ENCODE measurements around the gene BMP7.

Gene BMP7

DNA sequence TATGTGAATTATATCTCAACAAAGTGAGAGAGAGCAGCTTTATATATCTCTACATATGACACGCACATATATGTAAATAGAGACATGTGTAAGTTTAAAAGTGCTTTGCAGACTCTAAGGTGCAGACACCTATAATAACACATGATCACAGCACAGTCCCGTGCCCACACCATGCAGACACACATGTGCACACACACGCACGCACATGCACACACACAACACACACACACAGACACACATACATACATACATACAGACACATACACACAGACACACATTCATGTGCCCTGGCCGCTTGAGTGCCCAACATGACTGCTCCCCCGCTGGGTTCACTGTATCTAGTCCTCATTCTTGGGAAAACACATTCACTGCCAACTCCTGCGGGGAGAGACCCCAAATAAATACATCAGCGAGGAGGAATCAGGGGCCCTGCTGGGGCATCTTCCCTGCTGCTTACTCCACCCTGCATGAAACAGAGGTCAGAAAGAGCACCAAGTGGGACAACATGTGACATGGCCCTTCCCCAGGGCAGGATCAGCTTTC is 121.3 kb downstream of the BMP7 start:
- no peak overlapping the region for H3K4me3 ChIP-seq (ENCODE audit: low read length in 2 of 2)
- H3K9ac ChIP-seq (ENCODE audit: low read length in 2 of 2): no peak overlapping the region
- no peaks in the 10 kb centered on the region for H3K36me3 ChIP-seq (ENCODE audit: control insufficient read depth in 2 of 2, insufficient read depth in 2 of 2, low read length in 2 of 2)
- no peak overlapping the region for H3K27ac ChIP-seq (ENCODE audit: low read length)
- no peaks in the 10 kb centered on the region for H3K9me3 ChIP-seq (ENCODE audit: control insufficient read depth in 2 of 2, low read length in 2 of 2)
- no peaks in the 10 kb centered on the region for H3K4me1 ChIP-seq (ENCODE audit: control insufficient read depth, insufficient read depth, low read length)
- peaks cover 8 to 14% of the 10 kb centered on the region in 2 donors for H3K27me3 ChIP-seq (ENCODE audit: control insufficient read depth in 1 of 2, insufficient read depth in 2 of 2, low read length in 2 of 2)

DNA sequence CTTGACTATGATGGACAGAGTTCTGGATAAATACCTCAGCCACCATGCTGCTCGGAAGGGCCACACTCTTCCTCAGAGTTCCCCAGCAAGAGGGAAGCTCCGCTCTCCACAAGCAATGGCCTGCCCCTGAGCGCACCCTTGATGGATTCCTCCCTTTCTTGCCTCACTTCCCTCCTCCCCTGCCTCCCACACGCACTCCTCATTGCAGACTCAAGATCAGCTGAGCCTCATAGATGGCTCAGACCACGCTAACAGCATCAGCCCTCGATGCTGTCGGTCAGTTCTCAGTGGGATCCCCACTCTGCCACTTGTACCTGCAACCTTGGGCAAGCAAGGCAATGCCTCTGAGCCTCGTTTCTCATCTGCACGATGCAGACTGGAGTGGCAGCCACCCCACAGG is 123.3 kb downstream of the BMP7 start:
- no peaks in the 10 kb centered on the region for H3K9me3 ChIP-seq (ENCODE audit: control insufficient read depth in 2 of 2, low read length in 2 of 2)
- no peak overlapping the region for H3K4me3 ChIP-seq (ENCODE audit: low read length in 2 of 2)
- no peaks in the 10 kb centered on the region for H3K4me1 ChIP-seq (ENCODE audit: control insufficient read depth, insufficient read depth, low read length)
- H3K27me3 ChIP-seq (ENCODE audit: control insufficient read depth in 1 of 2, insufficient read depth in 2 of 2, low read length in 2 of 2): peaks cover 8 to 12% of the 10 kb centered on the region in 2 donors
- no peaks in the 10 kb centered on the region for H3K36me3 ChIP-seq (ENCODE audit: control insufficient read depth in 2 of 2, insufficient read depth in 2 of 2, low read length in 2 of 2)
- no peak overlapping the region for H3K9ac ChIP-seq (ENCODE audit: low read length in 2 of 2)
- no peak overlapping the region for H3K27ac ChIP-seq (ENCODE audit: low read length)

DNA sequence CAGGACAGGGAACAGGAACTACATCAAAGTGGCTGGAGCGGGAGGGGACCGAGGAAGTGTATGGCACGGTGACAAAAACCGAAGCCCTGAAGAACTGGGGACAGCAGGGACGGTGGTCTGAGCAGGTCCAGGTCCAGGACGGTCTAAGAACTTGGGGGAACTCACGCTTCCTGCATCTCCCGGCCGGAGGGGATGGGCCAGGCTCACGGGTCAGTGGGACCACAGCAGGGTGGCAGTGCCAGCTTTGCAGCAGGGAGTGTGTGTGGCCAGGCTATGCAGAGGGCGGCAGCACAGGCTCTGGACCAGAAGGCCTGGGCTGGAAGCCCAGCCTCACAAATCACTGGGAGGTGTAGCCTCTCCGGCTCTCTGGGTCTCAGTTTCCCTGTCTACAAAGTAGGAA is 123.8 kb downstream of the BMP7 start:
- Histone ChIP-seq H3K9me3 (ENCODE audit: control insufficient read depth in 2 of 2, low read length in 2 of 2) (no peaks in the 10 kb centered on the region), H3K9ac (ENCODE audit: low read length in 2 of 2) (no peak overlapping the region), H3K4me3 (ENCODE audit: low read length in 2 of 2) (no peak overlapping the region), H3K27me3 (ENCODE audit: control insufficient read depth in 1 of 2, insufficient read depth in 2 of 2, low read length in 2 of 2) (peaks cover 7 to 8% of the 10 kb centered on the region in 2 donors), H3K4me1 (ENCODE audit: control insufficient read depth, insufficient read depth, low read length) (no peaks in the 10 kb centered on the region), H3K27ac (ENCODE audit: low read length) (no peak overlapping the region), H3K36me3 (ENCODE audit: control insufficient read depth in 2 of 2, insufficient read depth in 2 of 2, low read length in 2 of 2) (no peaks in the 10 kb centered on the region)

DNA sequence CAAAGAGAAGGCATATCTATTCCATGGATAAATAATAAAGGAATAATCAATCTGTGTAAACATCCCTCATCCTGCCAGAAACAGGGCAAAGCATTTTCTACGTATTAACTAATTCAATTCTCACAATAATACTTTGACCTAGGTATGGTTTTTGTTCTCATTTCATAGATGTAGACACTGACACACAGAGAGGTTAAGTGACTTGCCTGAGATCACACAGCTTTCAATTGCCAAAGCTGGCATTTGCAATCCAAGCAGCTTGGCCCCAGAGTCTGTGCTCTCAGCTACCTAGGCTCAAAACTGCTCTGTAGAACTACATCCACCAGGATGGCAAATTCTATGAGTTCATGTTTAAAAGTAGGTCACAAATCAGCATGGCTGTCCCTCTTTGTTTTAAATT is 124.9 kb downstream of the BMP7 start:
- H3K36me3 ChIP-seq (ENCODE audit: control insufficient read depth in 2 of 2, insufficient read depth in 2 of 2, low read length in 2 of 2): no peaks in the 10 kb centered on the region
- H3K4me3 ChIP-seq (ENCODE audit: low read length in 2 of 2): no peak overlapping the region
- no peak overlapping the region for H3K27ac ChIP-seq (ENCODE audit: low read length)
- peaks cover 0 to 8% of the 10 kb centered on the region in 2 donors for H3K27me3 ChIP-seq (ENCODE audit: control insufficient read depth in 1 of 2, insufficient read depth in 2 of 2, low read length in 2 of 2)
- no peaks in the 10 kb centered on the region for H3K4me1 ChIP-seq (ENCODE audit: control insufficient read depth, insufficient read depth, low read length)
- no peak overlapping the region for H3K9ac ChIP-seq (ENCODE audit: low read length in 2 of 2)
- H3K9me3 ChIP-seq (ENCODE audit: control insufficient read depth in 2 of 2, low read length in 2 of 2): no peaks in the 10 kb centered on the region

DNA sequence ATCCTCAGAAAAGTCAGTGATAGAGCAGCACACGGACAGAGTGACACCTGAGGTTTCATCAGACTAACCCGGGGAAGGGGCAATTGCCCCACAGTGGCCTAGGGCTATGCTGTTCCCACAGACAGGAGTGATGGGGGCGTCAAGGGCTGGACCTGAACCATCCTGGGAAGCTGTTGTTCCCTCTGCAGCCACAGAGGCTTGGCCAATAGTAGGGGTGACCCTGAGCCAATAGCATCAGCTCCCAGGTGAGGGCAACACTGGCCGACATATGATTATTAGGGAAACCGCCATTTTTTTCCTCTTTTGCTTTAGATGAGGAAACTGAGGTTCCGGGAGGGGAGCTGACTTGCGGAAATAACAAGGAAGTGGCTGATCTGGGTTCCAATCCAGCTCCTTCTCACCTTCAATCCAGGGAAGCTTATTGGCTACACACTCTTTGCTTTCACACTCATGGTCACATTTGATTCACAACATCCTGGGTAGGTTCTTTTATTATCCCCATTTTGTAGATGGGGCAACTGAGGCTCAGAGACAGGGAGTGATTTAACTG is 126.0 kb downstream of the BMP7 start:
- Histone ChIP-seq H3K4me3 (ENCODE audit: low read length in 2 of 2) (no peak overlapping the region), H3K27me3 (ENCODE audit: control insufficient read depth in 1 of 2, insufficient read depth in 2 of 2, low read length in 2 of 2) (peaks cover 0 to 11% of the 10 kb centered on the region in 2 donors), H3K27ac (ENCODE audit: low read length) (no peak overlapping the region), H3K4me1 (ENCODE audit: control insufficient read depth, insufficient read depth, low read length) (no peaks in the 10 kb centered on the region), H3K36me3 (ENCODE audit: control insufficient read depth in 2 of 2, insufficient read depth in 2 of 2, low read length in 2 of 2) (no peaks in the 10 kb centered on the region), H3K9ac (ENCODE audit: low read length in 2 of 2) (no peak overlapping the region), H3K9me3 (ENCODE audit: control insufficient read depth in 2 of 2, low read length in 2 of 2) (no peaks in the 10 kb centered on the region)

DNA sequence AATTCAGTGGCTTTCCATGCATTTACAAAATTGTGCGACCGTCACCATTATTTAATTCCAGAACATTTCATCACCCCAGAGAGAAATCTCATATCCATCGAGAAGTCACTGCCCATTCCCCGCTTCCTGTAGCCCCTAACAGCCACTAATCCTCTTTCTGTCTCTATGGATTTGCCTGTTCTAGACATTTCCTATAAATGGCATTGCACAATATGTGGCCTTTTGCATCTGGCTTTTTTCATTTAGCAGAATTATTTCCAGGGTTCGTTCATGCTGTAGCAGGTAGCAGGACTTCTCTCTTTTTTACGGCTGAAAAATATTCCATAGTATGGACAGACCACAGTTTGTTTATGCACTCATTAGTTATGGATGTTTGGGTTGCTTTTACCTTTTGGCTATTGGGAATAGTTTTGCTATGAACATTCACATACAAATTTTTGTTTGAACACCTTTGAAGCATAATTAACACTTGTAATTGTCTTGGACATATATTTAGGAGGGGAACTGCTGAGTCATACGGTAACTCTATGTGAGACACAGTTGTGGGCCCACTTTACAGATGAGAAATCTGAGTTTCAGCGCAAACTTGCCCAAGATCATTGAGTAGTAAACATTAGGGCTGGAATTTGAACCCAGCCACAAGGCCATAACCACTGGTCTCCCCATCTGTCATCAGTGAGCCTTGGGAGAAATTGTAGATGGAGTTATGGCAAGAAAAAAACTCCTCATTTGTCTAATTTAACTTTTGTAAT is 126.9 kb downstream of the BMP7 start:
- no peaks in the 10 kb centered on the region for H3K4me1 ChIP-seq (ENCODE audit: control insufficient read depth, insufficient read depth, low read length)
- no peaks in the 10 kb centered on the region for H3K9me3 ChIP-seq (ENCODE audit: control insufficient read depth in 2 of 2, low read length in 2 of 2)
- no peak overlapping the region for H3K27ac ChIP-seq (ENCODE audit: low read length)

DNA sequence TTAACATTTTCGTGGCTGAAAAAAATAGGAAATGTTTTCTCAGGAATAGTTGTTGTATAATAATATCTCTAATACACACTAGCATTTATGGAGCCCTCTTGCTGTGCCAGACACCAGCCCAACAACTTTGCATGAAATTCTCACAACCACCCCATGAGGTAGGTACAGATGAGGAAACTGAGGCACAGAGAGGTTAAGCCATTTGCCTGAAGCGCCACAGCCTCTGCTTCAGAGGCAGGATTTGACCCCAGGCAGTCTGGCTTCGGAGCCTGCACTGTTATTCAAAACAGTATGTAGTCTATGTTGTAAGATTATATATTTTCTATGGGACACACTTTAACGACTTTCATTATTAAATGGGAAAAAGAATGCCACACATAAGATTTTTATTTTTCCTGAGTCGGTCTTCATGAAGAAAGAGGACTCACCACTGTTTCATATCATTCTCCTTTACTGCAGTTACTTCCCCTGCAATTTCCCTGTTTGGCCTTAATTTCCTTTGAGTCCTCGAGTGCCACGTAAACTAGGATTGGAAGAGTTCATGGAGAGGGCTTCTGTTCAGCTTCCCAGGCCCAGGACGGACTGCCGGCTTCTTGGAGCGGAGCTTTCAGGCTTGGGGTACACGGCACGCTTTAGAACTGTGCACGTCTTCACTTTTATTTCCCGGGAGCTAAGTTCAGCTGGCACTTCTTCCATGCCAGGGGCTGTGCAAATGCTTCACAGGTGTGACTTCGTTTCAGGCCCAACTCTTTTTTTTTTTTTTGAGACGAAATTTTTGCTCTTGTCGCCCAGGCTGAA is 128.0 kb downstream of the BMP7 start:
- peaks cover 0 to 14% of the 10 kb centered on the region in 2 donors for H3K27me3 ChIP-seq (ENCODE audit: control insufficient read depth in 1 of 2, insufficient read depth in 2 of 2, low read length in 2 of 2)
- no peak overlapping the region for H3K27ac ChIP-seq (ENCODE audit: low read length)
- no peak overlapping the region for H3K9ac ChIP-seq (ENCODE audit: low read length in 2 of 2)
- H3K4me3 ChIP-seq (ENCODE audit: low read length in 2 of 2): no peak overlapping the region
- H3K9me3 ChIP-seq (ENCODE audit: control insufficient read depth in 2 of 2, low read length in 2 of 2): no peaks in the 10 kb centered on the region
- H3K4me1 ChIP-seq (ENCODE audit: control insufficient read depth, insufficient read depth, low read length): no peaks in the 10 kb centered on the region
- no peaks in the 10 kb centered on the region for H3K36me3 ChIP-seq (ENCODE audit: control insufficient read depth in 2 of 2, insufficient read depth in 2 of 2, low read length in 2 of 2)

More for the DNA sequence above, 126.9 kb downstream of the BMP7 start:
- Histone ChIP-seq H3K4me3 (ENCODE audit: low read length in 2 of 2) (no peak overlapping the region), H3K27me3 (ENCODE audit: control insufficient read depth in 1 of 2, insufficient read depth in 2 of 2, low read length in 2 of 2) (peaks cover 0 to 14% of the 10 kb centered on the region in 2 donors), H3K36me3 (ENCODE audit: control insufficient read depth in 2 of 2, insufficient read depth in 2 of 2, low read length in 2 of 2) (no peaks in the 10 kb centered on the region), H3K9ac (ENCODE audit: low read length in 2 of 2) (no peak overlapping the region)

DNA sequence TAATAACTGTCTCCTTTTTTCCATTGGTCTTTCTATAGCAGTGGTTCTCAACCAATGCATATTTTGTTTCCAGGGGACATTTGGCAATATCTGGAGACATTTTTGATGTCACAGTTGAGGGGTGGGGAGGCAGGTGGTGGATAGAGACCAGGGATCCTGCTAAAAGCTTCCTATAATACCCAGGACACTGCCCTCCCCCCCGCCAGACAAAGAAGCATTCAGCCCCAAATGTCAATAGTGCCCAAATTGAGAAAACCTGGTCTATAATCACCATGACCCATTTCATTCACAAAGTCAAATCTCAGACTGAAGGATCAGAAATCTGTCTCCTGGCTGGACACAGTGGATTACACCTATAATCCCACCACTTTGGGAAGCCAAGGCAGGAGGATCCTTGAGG is 128.8 kb downstream of the BMP7 start:
- H3K4me1 ChIP-seq (ENCODE audit: control insufficient read depth, insufficient read depth, low read length): no peaks in the 10 kb centered on the region
- H3K27me3 ChIP-seq (ENCODE audit: control insufficient read depth in 1 of 2, insufficient read depth in 2 of 2, low read length in 2 of 2): peaks cover 0 to 9% of the 10 kb centered on the region in 2 donors
- H3K4me3 ChIP-seq (ENCODE audit: low read length in 2 of 2): no peak overlapping the region
- no peaks in the 10 kb centered on the region for H3K9me3 ChIP-seq (ENCODE audit: control insufficient read depth in 2 of 2, low read length in 2 of 2)
- no peak overlapping the region for H3K27ac ChIP-seq (ENCODE audit: low read length)
- no peak overlapping the region for H3K9ac ChIP-seq (ENCODE audit: low read length in 2 of 2)
- no peaks in the 10 kb centered on the region for H3K36me3 ChIP-seq (ENCODE audit: control insufficient read depth in 2 of 2, insufficient read depth in 2 of 2, low read length in 2 of 2)

DNA sequence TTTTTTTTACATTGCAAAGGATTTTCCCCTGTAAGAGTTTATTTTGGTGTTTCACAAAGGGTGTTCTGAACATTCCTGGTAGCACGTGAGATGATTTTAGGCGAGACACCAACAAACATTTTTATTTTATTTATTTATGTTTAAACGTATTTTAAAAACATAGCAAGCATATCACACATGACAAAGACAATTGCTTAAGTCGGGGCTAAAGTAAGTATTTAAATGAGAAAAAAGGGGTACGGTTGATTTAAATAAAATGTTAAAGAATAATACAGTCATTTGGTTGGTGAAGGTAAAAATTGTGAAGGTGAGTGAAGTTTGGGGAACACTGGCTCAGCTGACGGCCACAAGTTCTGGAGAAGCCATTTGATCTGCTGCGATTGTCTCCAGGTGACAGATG is 129.7 kb downstream of the BMP7 start:
- H3K9me3 ChIP-seq (ENCODE audit: control insufficient read depth in 2 of 2, low read length in 2 of 2): no peaks in the 10 kb centered on the region
- H3K4me3 ChIP-seq (ENCODE audit: low read length in 2 of 2): no peak overlapping the region
- H3K9ac ChIP-seq (ENCODE audit: low read length in 2 of 2): no peak overlapping the region
- peaks cover 2 to 7% of the 10 kb centered on the region in 2 donors for H3K27me3 ChIP-seq (ENCODE audit: control insufficient read depth in 1 of 2, insufficient read depth in 2 of 2, low read length in 2 of 2)
- H3K36me3 ChIP-seq (ENCODE audit: control insufficient read depth in 2 of 2, insufficient read depth in 2 of 2, low read length in 2 of 2): no peaks in the 10 kb centered on the region
- H3K27ac ChIP-seq (ENCODE audit: low read length): no peak overlapping the region
- H3K4me1 ChIP-seq (ENCODE audit: control insufficient read depth, insufficient read depth, low read length): no peaks in the 10 kb centered on the region

DNA sequence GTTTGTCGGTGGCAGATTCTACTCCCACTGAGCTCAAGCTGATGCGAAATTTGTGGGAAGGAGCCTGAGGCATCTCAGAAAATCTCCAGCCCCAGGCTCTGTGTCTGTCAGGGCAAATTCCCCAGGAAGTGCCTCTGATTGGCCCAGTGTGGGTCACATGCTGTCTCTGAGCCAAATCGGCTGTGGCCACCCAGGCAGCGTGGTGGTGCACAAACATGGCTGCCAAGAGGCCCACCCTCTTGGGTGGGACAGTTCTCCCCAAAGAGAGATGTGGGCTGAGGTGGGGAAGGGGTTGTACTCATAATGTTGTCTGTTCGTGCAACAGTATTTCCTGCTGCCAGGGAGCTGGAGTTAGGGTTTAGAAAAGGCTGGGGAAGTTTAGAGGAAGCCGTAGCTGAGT is 130.6 kb downstream of the BMP7 start:
- no peak overlapping the region for H3K27ac ChIP-seq (ENCODE audit: low read length)
- H3K9ac ChIP-seq (ENCODE audit: low read length in 2 of 2): no peak overlapping the region
- H3K27me3 ChIP-seq (ENCODE audit: control insufficient read depth in 1 of 2, insufficient read depth in 2 of 2, low read length in 2 of 2): peaks cover 2 to 7% of the 10 kb centered on the region in 2 donors
- H3K9me3 ChIP-seq (ENCODE audit: control insufficient read depth in 2 of 2, low read length in 2 of 2): no peaks in the 10 kb centered on the region
- H3K4me1 ChIP-seq (ENCODE audit: control insufficient read depth, insufficient read depth, low read length): no peaks in the 10 kb centered on the region
- no peaks in the 10 kb centered on the region for H3K36me3 ChIP-seq (ENCODE audit: control insufficient read depth in 2 of 2, insufficient read depth in 2 of 2, low read length in 2 of 2)
- no peak overlapping the region for H3K4me3 ChIP-seq (ENCODE audit: low read length in 2 of 2)
